Activated effector memory CD4-positive, alpha-beta T cell treated with Interleukin-2 at 50 U/mL for 16 hours (primary cell): ENCODE results near the gene MARK3.

Experiments
- DNase-seq: peaks from one replicate; pipeline ENCODE4 v3.0.0-alpha.2; 2020

The MARK3 gene

GRCh38 chr14:103552011-103552845 lies 167.0 kb downstream of the MARK3 start:
- no peak for DNase-seq

GRCh38 chr14:103552846-103553210 lies 167.6 kb downstream of the MARK3 start:
- no peak for DNase-seq
